ENCODE measurements around the gene HPN. TPM values are rescaled to one million over a fixed set of nuclear protein-coding genes. Genes with fewer than 3 reads are reported as not detected.
"Not testable (repeated sequence)": the region's sequence is repeated elsewhere in the genome, so short reads cannot be mapped to it uniquely, and the experiment has no call there.

HPN gene
- total RNA-seq, 1 donor from 2014 or later = not detected

DNA sequence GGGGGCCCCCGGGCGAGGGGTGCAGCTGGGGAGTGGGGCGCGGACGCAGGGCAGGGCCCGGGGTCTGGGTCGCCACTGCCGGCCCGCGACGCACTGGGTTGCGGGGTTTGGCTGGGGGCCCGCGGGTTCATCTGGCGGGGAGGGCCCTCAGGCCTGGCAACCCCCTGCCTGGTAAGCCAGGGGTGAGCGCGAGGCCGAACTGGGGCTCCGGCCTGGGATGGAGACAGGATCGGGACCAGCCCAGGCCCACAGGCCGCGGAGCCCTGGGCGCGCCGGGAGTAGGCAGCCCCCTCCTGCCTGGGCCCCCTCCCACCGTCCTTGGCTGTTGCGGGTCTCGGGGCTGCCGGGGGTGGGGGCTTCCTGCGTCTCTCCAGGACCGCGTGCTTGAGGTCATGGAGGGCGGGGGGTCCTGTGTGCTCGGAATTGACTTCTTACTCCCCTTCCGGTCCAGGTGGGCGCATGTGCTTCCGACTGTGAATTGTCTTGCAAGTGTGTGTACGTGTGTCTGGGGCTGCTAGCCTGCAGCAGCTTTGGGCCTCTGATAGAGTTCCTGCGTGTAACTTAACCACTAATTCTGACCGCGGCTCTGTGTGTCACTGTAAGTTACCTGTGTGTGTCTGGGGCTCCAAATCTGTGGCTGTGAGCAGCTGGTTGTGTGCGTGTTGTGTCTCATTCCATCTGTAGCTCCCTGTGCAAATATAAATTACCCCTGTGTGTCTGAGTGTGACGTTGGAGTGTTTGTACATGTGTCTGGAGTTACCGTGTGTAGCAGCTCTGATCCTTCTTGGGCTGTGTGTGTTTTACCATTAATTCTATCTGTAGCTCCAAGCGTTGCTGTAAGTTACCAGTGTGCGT is 40.6 kb upstream of the HPN start:
- peak overlapping the region; percentile 96 for H3K27ac Mint-ChIP-seq (ENCODE audit: unreplicated experiment)

DNA sequence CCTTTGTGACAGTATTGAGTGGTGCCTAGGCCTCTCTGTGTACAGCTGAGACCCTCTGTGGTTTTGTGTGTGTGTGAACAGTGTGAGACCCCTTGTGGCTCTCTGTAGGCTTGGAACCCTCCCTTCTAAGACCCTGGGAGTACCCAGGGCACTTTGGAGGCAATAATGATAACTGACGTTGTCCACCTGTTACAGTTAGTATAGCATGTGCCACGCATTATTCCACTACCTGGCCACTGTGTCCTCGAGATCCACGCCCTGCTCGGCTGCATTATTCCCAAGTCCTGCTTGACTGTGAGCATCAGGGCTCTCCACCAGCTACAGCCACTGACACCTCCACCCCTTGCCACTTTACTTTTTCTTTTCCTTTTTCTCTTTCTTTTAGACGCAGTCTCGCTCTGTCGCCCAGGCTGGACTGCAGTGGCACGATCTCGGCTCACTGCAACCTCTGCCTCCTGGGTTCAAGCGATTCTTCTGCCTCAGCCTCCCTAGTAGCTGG is 39.4 kb upstream of the HPN start:
- TF ChIP-seq CTCF (IDR thresholded peaks at IDR 0.05) = no peak
- Mint-ChIP-seq H3K4me1 (ENCODE audit: unreplicated experiment) (peaks cover 61% of the 10 kb centered on the region), H3K4me3 (ENCODE audit: unreplicated experiment) (peak overlapping the region; percentile 99), H3K9me3 (ENCODE audit: unreplicated experiment) (no peaks in the 10 kb centered on the region), H3K36me3 (ENCODE audit: unreplicated experiment) (peaks cover 4% of the 10 kb centered on the region), H3K27ac (ENCODE audit: unreplicated experiment) (peak overlapping the region; percentile 96), H3K27me3 (ENCODE audit: unreplicated experiment) (no peaks in the 10 kb centered on the region)
- DNase-seq (ENCODE audit: extremely low spot score, unreplicated experiment) = no peak

More for the DNA sequence above, 40.6 kb upstream of the HPN start:
- no peaks in the 10 kb centered on the region for H3K27me3 Mint-ChIP-seq (ENCODE audit: unreplicated experiment)
- TF ChIP-seq CTCF (IDR thresholded peaks at IDR 0.05) = no peak
- no peaks in the 10 kb centered on the region for H3K36me3 Mint-ChIP-seq (ENCODE audit: unreplicated experiment)
- H3K4me1 Mint-ChIP-seq (ENCODE audit: unreplicated experiment) = peaks cover 57% of the 10 kb centered on the region
- peak overlapping the region; percentile 99 for H3K4me3 Mint-ChIP-seq (ENCODE audit: unreplicated experiment)
- no peaks in the 10 kb centered on the region for H3K9me3 Mint-ChIP-seq (ENCODE audit: unreplicated experiment)
- DNase-seq (ENCODE audit: extremely low spot score, unreplicated experiment) = no peak

- no peaks in the 10 kb centered on the region for H3K9me3 Mint-ChIP-seq (ENCODE audit: unreplicated experiment)
- no peak for TF ChIP-seq CTCF (IDR thresholded peaks at IDR 0.05)
- no peak overlapping the region for H3K27ac Mint-ChIP-seq (ENCODE audit: unreplicated experiment)
Observed at GRCh38 chr19:35004517-35005255, 36.8 kb upstream of the HPN start.

DNA sequence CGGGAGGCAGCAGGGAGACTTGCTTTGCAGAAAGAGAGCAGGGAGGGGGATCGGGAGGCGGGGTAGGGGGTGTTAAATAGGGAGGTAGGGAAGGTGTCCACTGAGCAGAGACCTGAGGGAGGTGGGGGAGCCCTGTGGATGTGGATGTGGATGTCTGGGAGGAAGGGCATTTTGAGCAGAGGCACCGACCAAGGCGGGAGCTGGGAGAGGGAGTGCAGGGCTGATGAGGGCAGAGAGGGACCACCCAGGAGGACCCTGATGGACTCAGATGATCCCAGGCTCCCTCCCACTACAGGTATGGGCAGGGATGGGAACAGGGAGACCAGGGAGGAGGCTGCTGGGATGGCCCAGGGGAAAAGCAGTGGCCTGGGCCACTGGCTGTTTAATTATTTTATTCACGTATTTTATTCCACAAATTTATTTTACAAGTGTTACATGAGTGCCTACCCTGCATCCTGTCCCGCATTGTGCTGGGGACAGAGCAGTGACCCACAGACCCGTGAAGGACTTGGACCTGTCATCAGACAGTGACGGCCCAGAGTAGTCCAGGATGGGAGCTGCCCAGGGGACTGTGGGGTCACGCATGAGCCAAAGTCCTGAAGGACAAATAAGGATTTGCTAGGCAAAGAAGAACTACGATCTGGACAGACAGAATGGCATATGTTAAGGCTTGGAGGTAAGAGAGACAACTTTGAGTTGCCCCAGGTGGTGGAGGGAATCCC is 36.1 kb upstream of the HPN start:
- TF ChIP-seq CTCF (IDR thresholded peaks at IDR 0.05) = no peak
- Mint-ChIP-seq H3K4me1 (ENCODE audit: unreplicated experiment) (peaks cover 41% of the 10 kb centered on the region), H3K4me3 (ENCODE audit: unreplicated experiment) (no peak overlapping the region), H3K27ac (ENCODE audit: unreplicated experiment) (no peak overlapping the region), H3K9me3 (ENCODE audit: unreplicated experiment) (no peaks in the 10 kb centered on the region), H3K36me3 (ENCODE audit: unreplicated experiment) (peaks cover 8% of the 10 kb centered on the region), H3K27me3 (ENCODE audit: unreplicated experiment) (no peaks in the 10 kb centered on the region)
- DNase-seq (ENCODE audit: extremely low spot score, unreplicated experiment) = no peak

More at GRCh38 chr19:35004517-35005255, 36.8 kb upstream of the HPN start:
- DNase-seq (ENCODE audit: extremely low spot score, unreplicated experiment) = no peak
- Mint-ChIP-seq H3K36me3 (ENCODE audit: unreplicated experiment) (peaks cover 4% of the 10 kb centered on the region), H3K27me3 (ENCODE audit: unreplicated experiment) (no peaks in the 10 kb centered on the region), H3K4me3 (ENCODE audit: unreplicated experiment) (no peak overlapping the region), H3K4me1 (ENCODE audit: unreplicated experiment) (peaks cover 41% of the 10 kb centered on the region)

GRCh38 chr19:35006007-35006341 is 35.5 kb upstream of the HPN start:
- DNase-seq (ENCODE audit: extremely low spot score, unreplicated experiment); H3K27me3 Mint-ChIP-seq (ENCODE audit: unreplicated experiment); H3K27ac Mint-ChIP-seq (ENCODE audit: unreplicated experiment); H3K4me3 Mint-ChIP-seq (ENCODE audit: unreplicated experiment); H3K9me3 Mint-ChIP-seq (ENCODE audit: unreplicated experiment): not testable (repeated sequence)
- Mint-ChIP-seq H3K36me3 (ENCODE audit: unreplicated experiment) (peaks cover 11% of the 10 kb centered on the region), H3K4me1 (ENCODE audit: unreplicated experiment) (peaks cover 40% of the 10 kb centered on the region)

All from osteocyte (in vitro differentiated cells).